Panc1 (cell line): ENCODE data around the gene SLC4A1. TPM values are rescaled to one million over a fixed set of nuclear protein-coding genes. Genes with fewer than 3 reads are reported as not detected.
A peak's percentile ranks its signal among the peaks of the same experiment; 100 is the strongest.

Experiments
- ATAC-seq: fragments of 200-7000 bp; cut with Tn5 transposase; 2 replicates; pipeline ENCODE4 v1.9.1; 2020; ENCODE audit warnings: mild to moderate bottlenecking, moderate library complexity
- BruUV-seq: library from RNA; stranded (reverse); fragments of 400-500 nt; replicated peaks from 2 replicates; lab custom pipeline; 2021; lab: Mats Ljungman, UMichigan
- CTCF ChIA-PET: fragments of 300-600 bp; sonication (Branson Sonifier 250); formaldehyde crosslinking; loops from one replicate; lab custom pipeline; 2022; ENCODE audit warnings: antibody characterized with exemption; lab: Charles Lee
- POLR2A ChIA-PET: fragments of 300-600 bp; sonication (Branson Sonifier 250); formaldehyde crosslinking; loops from one replicate; lab custom pipeline; 2022; ENCODE audit warnings: antibody characterized with exemption; lab: Charles Lee
- DNase-seq: peaks from one replicate; pipeline ENCODE4 v3.0.0-alpha.2; 2010; ENCODE audit warnings: low read depth, low spot score
- H3K27ac ChIP-seq: 2 replicates; pipeline ENCODE4 v1.5.1; 2011; ENCODE audit warnings: mild to moderate bottlenecking, low read length, inconsistent platforms
- H3K27me3 ChIP-seq: fragments of 200-500 bp; sonication (Bioruptor generic); 2 replicates; pipeline ENCODE4 v1.6.0; 2014; ENCODE audit warnings: low read length, inconsistent platforms; ENCODE audit not compliant: control insufficient read depth, insufficient read depth
- H3K36me3 ChIP-seq: fragments of 200-500 bp; sonication (Bioruptor generic); 2 replicates; pipeline ENCODE4 v1.5.1; 2014; ENCODE audit warnings: inconsistent platforms, mild to moderate bottlenecking, low read length, moderate library complexity; ENCODE audit not compliant: control insufficient read depth, insufficient read depth
- H3K4me1 ChIP-seq: 2 replicates; pipeline ENCODE4 v1.5.1; 2011; ENCODE audit warnings: inconsistent platforms, mild to moderate bottlenecking, low read length, moderate library complexity; ENCODE audit not compliant: control insufficient read depth, insufficient read depth
- H3K4me3 ChIP-seq, 2 experiments: 2 replicates each; pipeline ENCODE4 v1.5.1; 2011 to 2012; ENCODE audit warnings: low read depth in 2 of 2, low read length in 2 of 2, mild to moderate bottlenecking in 2 of 2, inconsistent platforms in 1 of 2, moderate library complexity in 1 of 2
- H3K9me3 ChIP-seq: fragments of 200-500 bp; sonication (Bioruptor generic); 2 replicates; pipeline ENCODE4 v1.5.1; 2014; ENCODE audit warnings: low read depth, mild to moderate bottlenecking, inconsistent platforms, low read length, moderate library complexity; ENCODE audit not compliant: control insufficient read depth, insufficient read depth
- CTCF ChIP-seq: fragments of 450-650 bp; IDR thresholded peaks from 2 replicates; pipeline ENCODE4 v1.5.1; 2017; ENCODE audit warnings: mild to moderate bottlenecking
- POLR2AphosphoS5 ChIP-seq: IDR thresholded peaks from 2 replicates; pipeline ENCODE4 v1.6.1; 2012; ENCODE audit warnings: mild to moderate bottlenecking, low read depth, low read length, moderate library complexity
- REST ChIP-seq, 2 experiments: IDR thresholded peaks; 2 replicates each; pipeline ENCODE4 v1.6.1; 2011 to 2012; ENCODE audit warnings: low read depth in 2 of 2, control low read depth in 1 of 2, low read length in 1 of 2, mild to moderate bottlenecking in 1 of 2, moderate library complexity in 1 of 2; ENCODE audit not compliant: insufficient read depth in 1 of 2
- SIN3A ChIP-seq: IDR thresholded peaks from 2 replicates; pipeline ENCODE4 v1.6.1; 2012; ENCODE audit warnings: low read depth, mild to moderate bottlenecking, low read length, moderate library complexity, borderline replicate concordance; ENCODE audit not compliant: insufficient read depth
- TCF7L2 ChIP-seq: IDR thresholded peaks from 2 replicates; pipeline ENCODE4 v1.6.1; 2011; ENCODE audit warnings: mild to moderate bottlenecking, low read depth, low read length, inconsistent platforms
- in situ Hi-C: cut with HindIII; loops from 2 replicates; pipeline ENCODE4 v1.10.0; 2016; ENCODE audit warnings: low sequenced_read_pairs, low pct_unique_long_range_greater_than_20kb
- intact Hi-C: fragments of 100-400 bp; cut with micrococcal nuclease; formaldehyde crosslinking; loops from one replicate; pipeline ENCODE4 v1.10.0; 2022; ENCODE audit not compliant: unreplicated experiment
- total RNA-seq: library from RNA; stranded (reverse); gene quantifications from one replicate; pipeline ENCODE4 v1.2.1, GENCODE V29; 2021; ENCODE audit not compliant: unreplicated experiment

Gene SLC4A1
- total RNA-seq, 1 experiment from 2014 or later: not detected

GRCh38 chr17:44219616-44220212 lies 48.2 kb downstream of the SLC4A1 start, which contains the start of gene UBTF:
Gene UBTF (minus strand): TSS chr17:44219675. CDS start chr17:44218229, 1,446 bp downstream.
- Histone ChIP-seq H3K4me3 (peak within 1 kb of the TSS; percentile 69 to 77), H3K9me3 (no peaks in the 10 kb centered on the region), H3K27me3 (no peaks in the 10 kb centered on the region), H3K27ac (peak within 1 kb of the TSS; percentile 87), H3K4me1 (peaks cover 26% of the 10 kb centered on the region), H3K36me3 (peaks cover 8% of the 10 kb centered on the region)
- DNase-seq: no peak
- TF ChIP-seq REST (IDR thresholded peaks at IDR 0.05; ENCODE audit: insufficient read depth in 1 of 2, low read depth in 2 of 2, low read length in 1 of 2) (no peak), TCF7L2 (no peak), POLR2AphosphoS5 (no peak), CTCF (0 out of 2 replicates have a peak, but pooled peaks have one; percentile 1), SIN3A (no peak)
- in situ Hi-C loops (no loop called here), intact Hi-C loops (loop anchor here (5.0 kb wide), 1 partner anchor 108 kb away; no protein-coding TSS in a partner anchor)
- no TSS peak for BruUV-seq
- ATAC-seq: peak; percentile 41
- ChIA-PET POLR2A (interaction anchor here (0.6 to 0.7 kb wide), 2 partner anchors 32 to 115 kb away, joined by 3 to 6 read pairs; no protein-coding TSS in a partner anchor), CTCF (interaction anchor here (0.7 kb wide), 1 partner anchor 1013 kb away, joined by 4 read pairs; no protein-coding TSS in a partner anchor)

GRCh38 chr17:44219108-44219615 lies 48.8 kb downstream of the SLC4A1 start:
- Histone ChIP-seq H3K4me1 (peaks cover 26% of the 10 kb centered on the region), H3K27me3 (no peaks in the 10 kb centered on the region), H3K9me3 (no peaks in the 10 kb centered on the region), H3K4me3 (peak overlapping the region; percentile 30 to 69), H3K27ac (no peak overlapping the region), H3K36me3 (peaks cover 8% of the 10 kb centered on the region)
- BruUV-seq: no TSS peak
- ATAC-seq (peak; percentile 53), DNase-seq (no peak)
- ChIA-PET POLR2A (interaction anchor here (0.6 kb wide), 1 partner anchor 115 kb away, joined by 6 read pairs; no protein-coding TSS in a partner anchor), CTCF (no interaction called here)
- TF ChIP-seq REST (IDR thresholded peaks at IDR 0.05; ENCODE audit: insufficient read depth in 1 of 2, low read depth in 2 of 2, low read length in 1 of 2) (no peak), POLR2AphosphoS5 (peak; percentile 23; the same call in 1 of the 2 replicates), CTCF (peak; percentile 50), SIN3A (no peak; the same call in 1 of the 2 replicates), TCF7L2 (no peak)
- intact Hi-C loops (no loop called here), in situ Hi-C loops (no loop called here)
